K562 (cell line): Measurements from ENCODE around the gene LRP10. TPM values are rescaled to one million over a fixed set of nuclear protein-coding genes. Genes with fewer than 3 reads are reported as not detected.

Source experiments
- ADNP ChIP-seq: fragments of 200-800 bp; sonication (Bioruptor generic); IDR thresholded peaks from 2 replicates; pipeline ENCODE4 v1.6.1; 2016; ENCODE audit warnings: missing genetic modification characterization, missing compliant biosample characterization
- ARID1B ChIP-seq: fragments of 450-650 bp; IDR thresholded peaks from 2 replicates; pipeline ENCODE4 v1.6.1; 2016; ENCODE audit warnings: antibody characterized with exemption, mild to moderate bottlenecking, inconsistent platforms
- CEBPB ChIP-seq: fragments of 450-650 bp; IDR thresholded peaks from 2 replicates; pipeline ENCODE4 v1.6.1; 2016; ENCODE audit warnings: missing genetic modification characterization, missing compliant biosample characterization
- DACH1 ChIP-seq: fragments of 450-650 bp; IDR thresholded peaks from 2 replicates; pipeline ENCODE4 v1.6.1; 2018; ENCODE audit not compliant: partially characterized antibody
- HEY1 ChIP-seq: fragments of 250-450 bp; sonication (Bioruptor Pico); IDR thresholded peaks from 2 replicates; pipeline ENCODE4 v1.5.0; 2020; ENCODE audit warnings: mild to moderate bottlenecking, moderate library complexity, borderline replicate concordance
- L3MBTL2 ChIP-seq: fragments of 450-650 bp; IDR thresholded peaks from 2 replicates; pipeline ENCODE4 v1.6.1; 2016; ENCODE audit warnings: mild to moderate bottlenecking, moderate library complexity
- RUNX1 ChIP-seq: sonication (generic); IDR thresholded peaks from 2 replicates; pipeline ENCODE4 v1.6.1; 2016; ENCODE audit warnings: antibody characterized with exemption, low read depth
- U2AF2 ChIP-seq: fragments of 200-400 bp; formaldehyde crosslinking; optimal IDR thresholded peaks from 2 replicates; pipeline ENCODE3; 2017; ENCODE audit warnings: low read depth, mild to moderate bottlenecking, low read length
- YY1 ChIP-seq, 3 experiments: IDR thresholded peaks; 2 replicates each; pipeline ENCODE4 v1.6.1; 2011; ENCODE audit warnings: low read length in 2 of 3, mild to moderate bottlenecking in 2 of 3, moderate library complexity in 2 of 3, borderline replicate concordance in 1 of 3, control low read depth in 1 of 3, low read depth in 1 of 3; ENCODE audit not compliant: insufficient read depth in 3 of 3, insufficient replicate concordance in 2 of 3, control insufficient read depth in 1 of 3, insufficient read length in 1 of 3; ENCODE audit errors: extremely low read depth in 1 of 3
- ZNF212 ChIP-seq: fragments of 450-650 bp; formaldehyde crosslinking; IDR thresholded peaks from 2 replicates; pipeline ENCODE4 v1.4.0; 2020; ENCODE audit warnings: mild to moderate bottlenecking
- ZNF282 ChIP-seq: sonication (generic); formaldehyde crosslinking; IDR thresholded peaks from 2 replicates; pipeline ENCODE4 v1.8.1; 2023; ENCODE audit warnings: missing genetic modification reagents
- polyA plus RNA-seq, 8 experiments: library from polyadenylated mRNA; depleted of rRNA in 4 of 8; stranded (reverse) in 5 of 8; unstranded in 3 of 8; fragments of >200 nt; fragmentation: Nextera tagmentation in 2 of 8; fragmentation: Illumina TruSeq in 1 of 8; extraction: Ambion mirVana in 2 of 8; extraction: Trizol in 1 of 8; gene quantifications; 2 replicates each; pipeline versions ENCODE4 v1.2.1 to v1.2.3, GENCODE V29; 2011 to 2014; ENCODE audit warnings: inconsistent platforms in 1 of 8, missing spikeins in 1 of 8
- total RNA-seq, 7 experiments: library from RNA; depleted of rRNA in 6 of 7; stranded (reverse); fragments of >200 nt in 6 of 7; fragmentation: Illumina TruSeq in 2 of 7; extraction: Trizol in 2 of 7; gene quantifications; 2 replicates each; pipeline versions ENCODE4 v1.2.1 to v1.2.3, GENCODE V29; 2011 to 2021; ENCODE audit warnings: low replicate concordance in 1 of 7
- TF ChIP-seq, protein P1 (sequence below): fragments of 450-650 bp; formaldehyde crosslinking; IDR thresholded peaks from 2 replicates; pipeline ENCODE4 v1.4.0; 2020; ENCODE audit warnings: mild to moderate bottlenecking, moderate library complexity
- TF ChIP-seq, protein P2 (sequence below), 2 experiments: fragments of 450-650 bp; formaldehyde crosslinking in 1 of 2; IDR thresholded peaks; 2 replicates each; pipeline versions ENCODE4 v1.4.0 to v1.6.1; 2014 to 2020; ENCODE audit warnings: mild to moderate bottlenecking in 2 of 2, borderline replicate concordance in 1 of 2, low read depth in 1 of 2

Gene LRP10
- total and polyA plus RNA-seq, 9 of the 15 experiments (the other 6 are each of a cell fraction or from before 2014, with no cell fraction given): 1.3 to 45.5 (median 10.9) TPM

DNA sequence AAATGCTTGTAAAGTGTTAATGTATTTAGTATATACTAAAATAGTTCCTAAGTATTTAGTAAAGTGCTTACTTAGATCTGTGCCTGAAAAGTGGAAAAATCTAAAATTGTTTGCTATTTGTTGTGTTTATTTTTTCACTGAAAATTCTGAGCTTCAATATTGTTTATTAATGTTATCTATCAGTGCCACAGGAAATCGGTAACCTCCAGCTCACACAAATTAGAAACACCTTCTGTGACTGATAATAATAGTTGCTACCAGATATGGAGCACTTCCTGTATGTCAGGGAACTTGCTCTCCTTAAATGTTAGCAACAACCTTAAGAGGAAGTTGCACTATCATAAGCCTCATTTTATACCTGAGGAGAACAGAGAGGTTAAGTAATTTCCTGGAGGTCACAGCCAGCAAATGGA, 723 bp upstream of the LRP10 start (continued):
- no peak for TF ChIP-seq HEY1 (CRISPR knock-in tag)
- no peak for TF ChIP-seq CEBPB (tag)
- no peak for TF ChIP-seq ZNF282 (CRISPR knock-in tag)
- TF ChIP-seq U2AF2: no peak
- no peak for TF ChIP-seq YY1 (IDR thresholded peaks at IDR 0.05; ENCODE audit: borderline replicate concordance in 1 of 3, control insufficient read depth in 1 of 3, extremely low read depth in 1 of 3, insufficient read depth in 3 of 3, insufficient read length in 1 of 3, insufficient replicate concordance in 2 of 3, low read depth in 1 of 3, low read length in 2 of 3)
- TF ChIP-seq RUNX1: no peak
- TF ChIP-seq L3MBTL2: no peak; the same call in 1 of the 2 replicates
- peak; percentile 62 for TF ChIP-seq ARID1B
- TF ChIP-seq DACH1: peak; percentile 78
- TF ChIP-seq, protein P1, sequence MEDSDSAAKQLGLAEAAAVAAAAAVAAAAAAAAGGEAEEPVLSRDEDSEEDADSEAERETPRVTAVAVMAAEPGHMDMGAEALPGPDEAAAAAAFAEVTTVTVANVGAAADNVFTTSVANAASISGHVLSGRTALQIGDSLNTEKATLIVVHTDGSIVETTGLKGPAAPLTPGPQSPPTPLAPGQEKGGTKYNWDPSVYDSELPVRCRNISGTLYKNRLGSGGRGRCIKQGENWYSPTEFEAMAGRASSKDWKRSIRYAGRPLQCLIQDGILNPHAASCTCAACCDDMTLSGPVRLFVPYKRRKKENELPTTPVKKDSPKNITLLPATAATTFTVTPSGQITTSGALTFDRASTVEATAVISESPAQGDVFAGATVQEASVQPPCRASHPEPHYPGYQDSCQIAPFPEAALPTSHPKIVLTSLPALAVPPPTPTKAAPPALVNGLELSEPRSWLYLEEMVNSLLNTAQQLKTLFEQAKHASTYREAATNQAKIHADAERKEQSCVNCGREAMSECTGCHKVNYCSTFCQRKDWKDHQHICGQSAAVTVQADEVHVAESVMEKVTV (CRISPR knock-in tag): no peak
- TF ChIP-seq, protein P2, sequence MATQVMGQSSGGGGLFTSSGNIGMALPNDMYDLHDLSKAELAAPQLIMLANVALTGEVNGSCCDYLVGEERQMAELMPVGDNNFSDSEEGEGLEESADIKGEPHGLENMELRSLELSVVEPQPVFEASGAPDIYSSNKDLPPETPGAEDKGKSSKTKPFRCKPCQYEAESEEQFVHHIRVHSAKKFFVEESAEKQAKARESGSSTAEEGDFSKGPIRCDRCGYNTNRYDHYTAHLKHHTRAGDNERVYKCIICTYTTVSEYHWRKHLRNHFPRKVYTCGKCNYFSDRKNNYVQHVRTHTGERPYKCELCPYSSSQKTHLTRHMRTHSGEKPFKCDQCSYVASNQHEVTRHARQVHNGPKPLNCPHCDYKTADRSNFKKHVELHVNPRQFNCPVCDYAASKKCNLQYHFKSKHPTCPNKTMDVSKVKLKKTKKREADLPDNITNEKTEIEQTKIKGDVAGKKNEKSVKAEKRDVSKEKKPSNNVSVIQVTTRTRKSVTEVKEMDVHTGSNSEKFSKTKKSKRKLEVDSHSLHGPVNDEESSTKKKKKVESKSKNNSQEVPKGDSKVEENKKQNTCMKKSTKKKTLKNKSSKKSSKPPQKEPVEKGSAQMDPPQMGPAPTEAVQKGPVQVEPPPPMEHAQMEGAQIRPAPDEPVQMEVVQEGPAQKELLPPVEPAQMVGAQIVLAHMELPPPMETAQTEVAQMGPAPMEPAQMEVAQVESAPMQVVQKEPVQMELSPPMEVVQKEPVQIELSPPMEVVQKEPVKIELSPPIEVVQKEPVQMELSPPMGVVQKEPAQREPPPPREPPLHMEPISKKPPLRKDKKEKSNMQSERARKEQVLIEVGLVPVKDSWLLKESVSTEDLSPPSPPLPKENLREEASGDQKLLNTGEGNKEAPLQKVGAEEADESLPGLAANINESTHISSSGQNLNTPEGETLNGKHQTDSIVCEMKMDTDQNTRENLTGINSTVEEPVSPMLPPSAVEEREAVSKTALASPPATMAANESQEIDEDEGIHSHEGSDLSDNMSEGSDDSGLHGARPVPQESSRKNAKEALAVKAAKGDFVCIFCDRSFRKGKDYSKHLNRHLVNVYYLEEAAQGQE (IDR thresholded peaks at IDR 0.05; ENCODE audit: borderline replicate concordance): no peak
- TF ChIP-seq, protein P2 (CRISPR knock-in tag; IDR thresholded peaks at IDR 0.05; ENCODE audit: low read depth): no peak
- TF ChIP-seq ADNP (tag): peak; percentile 71; the same call in 1 of the 2 replicates
- no peak for TF ChIP-seq ZNF212 (CRISPR knock-in tag)
